PC-9 (cell line): ENCODE results near the gene ORAI2.

Experiments used
- EZH2 ChIP-seq: fragments of 200-600 bp; sonication (generic); IDR thresholded peaks from 2 replicates; pipeline ENCODE4 v1.8.0; 2017; ENCODE audit warnings: antibody characterized with exemption, low read depth
- TF ChIP-seq, protein P1 (sequence below): fragments of 200-600 bp; sonication (generic); conservative IDR thresholded peaks from 2 replicates; pipeline ENCODE4 v1.6.1; 2017; ENCODE audit warnings: mixed run types, antibody characterized with exemption, mild to moderate bottlenecking, moderate library complexity

DNA sequence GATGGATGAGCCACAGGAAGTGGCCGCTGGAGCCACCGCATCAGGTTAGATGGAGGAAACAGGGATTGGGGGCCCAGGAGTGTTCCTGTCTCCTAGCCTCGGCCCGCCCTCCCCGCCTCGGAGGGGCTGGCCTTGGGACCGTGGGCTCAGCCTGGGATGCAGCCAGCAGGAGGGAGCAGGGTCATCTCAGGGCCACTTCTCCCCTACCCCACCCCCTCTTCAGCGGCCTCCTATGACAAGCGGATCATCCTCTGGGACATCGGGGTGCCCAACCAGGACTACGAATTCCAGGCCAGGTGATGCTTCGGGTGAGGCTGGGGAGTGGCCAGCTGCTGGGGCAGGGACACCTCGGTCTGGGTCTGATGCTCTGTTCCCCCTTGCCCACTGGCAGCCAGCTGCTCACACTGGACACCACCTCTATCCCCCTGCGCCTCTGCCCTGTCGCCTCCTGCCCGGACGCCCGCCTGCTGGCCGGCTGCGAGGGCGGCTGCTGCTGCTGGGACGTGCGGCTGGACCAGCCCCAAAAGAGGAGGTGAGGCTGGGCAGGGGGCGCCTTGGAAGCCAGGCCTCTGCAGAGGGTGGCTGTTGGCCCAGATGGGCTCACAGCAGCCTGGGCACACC is 36.1 kb downstream of the ORAI2 start:
- TF ChIP-seq, protein P1, sequence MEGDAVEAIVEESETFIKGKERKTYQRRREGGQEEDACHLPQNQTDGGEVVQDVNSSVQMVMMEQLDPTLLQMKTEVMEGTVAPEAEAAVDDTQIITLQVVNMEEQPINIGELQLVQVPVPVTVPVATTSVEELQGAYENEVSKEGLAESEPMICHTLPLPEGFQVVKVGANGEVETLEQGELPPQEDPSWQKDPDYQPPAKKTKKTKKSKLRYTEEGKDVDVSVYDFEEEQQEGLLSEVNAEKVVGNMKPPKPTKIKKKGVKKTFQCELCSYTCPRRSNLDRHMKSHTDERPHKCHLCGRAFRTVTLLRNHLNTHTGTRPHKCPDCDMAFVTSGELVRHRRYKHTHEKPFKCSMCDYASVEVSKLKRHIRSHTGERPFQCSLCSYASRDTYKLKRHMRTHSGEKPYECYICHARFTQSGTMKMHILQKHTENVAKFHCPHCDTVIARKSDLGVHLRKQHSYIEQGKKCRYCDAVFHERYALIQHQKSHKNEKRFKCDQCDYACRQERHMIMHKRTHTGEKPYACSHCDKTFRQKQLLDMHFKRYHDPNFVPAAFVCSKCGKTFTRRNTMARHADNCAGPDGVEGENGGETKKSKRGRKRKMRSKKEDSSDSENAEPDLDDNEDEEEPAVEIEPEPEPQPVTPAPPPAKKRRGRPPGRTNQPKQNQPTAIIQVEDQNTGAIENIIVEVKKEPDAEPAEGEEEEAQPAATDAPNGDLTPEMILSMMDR, result no peak
- TF ChIP-seq EZH2, result no peak
